OCI-LY3 (cell line): ENCODE data around the gene WDR11.

ENCODE experiments used
- CTCF ChIP-seq: fragments of 200-600, 300-600 bp; sonication (generic); IDR thresholded peaks from 2 replicates; pipeline ENCODE4 v1.5.1; 2014; ENCODE audit warnings: antibody characterized with exemption, low read length, low read depth
- EZH2phosphoT487 ChIP-seq: fragments of 200-600 bp; shearing (Covaris generic); IDR thresholded peaks from 2 replicates; pipeline ENCODE4 v1.6.1; 2018; ENCODE audit warnings: antibody characterized with exemption, mixed run types, low read depth

- TF ChIP-seq CTCF = no peak
- no peak for TF ChIP-seq EZH2phosphoT487
Measured at GRCh38 chr10:120841522-120842189, 9.5 kb upstream of the WDR11 start.
